ENCODE data around the gene CCDC33. TPM values are rescaled to one million over a fixed set of nuclear protein-coding genes. Genes with fewer than 3 reads are reported as not detected.

CCDC33 gene
- total and polyA plus RNA-seq, 2 experiments from 2014 or later: 2.6 to 2.8 TPM

DNA sequence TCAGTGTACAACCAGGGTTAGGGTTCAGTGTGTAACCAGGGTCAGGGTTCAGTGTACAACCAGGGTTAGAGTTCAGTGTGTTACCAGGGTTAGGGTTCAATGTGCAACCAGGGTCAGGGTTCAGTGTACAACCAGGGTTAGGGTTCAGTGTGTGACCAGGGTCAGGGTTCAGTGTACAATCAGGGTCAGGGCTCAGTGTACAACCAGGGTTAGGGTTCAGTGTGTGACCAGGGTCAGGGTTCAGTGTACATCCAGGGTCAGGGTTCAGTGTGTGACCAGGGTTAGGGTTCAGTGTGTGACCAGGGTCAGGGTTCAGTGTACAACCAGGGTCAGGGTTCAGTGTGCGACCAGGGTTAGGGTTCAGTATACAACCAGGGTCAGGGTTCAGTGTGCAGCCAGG is 98.0 kb downstream of the CCDC33 start:
- no peak for ATAC-seq

More for the DNA sequence above, 98.0 kb downstream of the CCDC33 start:
- DNase-seq (ENCODE audit: low spot score): no peak
- Histone ChIP-seq H3K4me1 (ENCODE audit: insufficient read depth) (no peaks in the 10 kb centered on the region), H3K27ac (ENCODE audit: low read depth) (no peak overlapping the region), H3K9me2 (ENCODE audit: insufficient read depth) (no peaks in the 10 kb centered on the region), H2AFZ (no peak overlapping the region), H3F3A (replicated peaks; ENCODE audit: low read depth) (no peaks in the 10 kb centered on the region), H3K27me3 (ENCODE audit: insufficient read depth) (no peaks in the 10 kb centered on the region), H4K20me1 (replicated peaks; ENCODE audit: insufficient read depth) (no peaks in the 10 kb centered on the region), H3K4me3 (no peak overlapping the region), H3K79me2 (replicated peaks; ENCODE audit: insufficient read depth) (no peaks in the 10 kb centered on the region), H3K4me2 (no peak overlapping the region), H3K36me3 (ENCODE audit: insufficient read depth) (no peaks in the 10 kb centered on the region)
- Mint-ChIP-seq H3K9me3 (no peaks in the 10 kb centered on the region), H3K27ac (no peak overlapping the region), H3K4me1 (0 out of 3 replicates have a peak, but pooled peaks cover 2% of the 10 kb centered on the region), H3K27me3 (ENCODE audit: insufficient read depth, low read depth, poor library complexity) (peaks cover 13% of the 10 kb centered on the region), H3K4me3 (no peak overlapping the region), H3K36me3 (ENCODE audit: low read depth) (no peaks in the 10 kb centered on the region; the same call in 2 of the 3 replicates)
- TF ChIP-seq STAT1 (IDR thresholded peaks at IDR 0.05; ENCODE audit: unreplicated experiment) (no peak), NANOG (IDR thresholded peaks at IDR 0.05; ENCODE audit: borderline replicate concordance) (no peak), CTCF (conservative IDR thresholded peaks at IDR 0.05; ENCODE audit: low read depth in 2 of 2) (no peak), EZH2 (IDR thresholded peaks at IDR 0.05; ENCODE audit: low read depth, unreplicated experiment) (no peak), ZNF331 (CRISPR knock-in tag; IDR thresholded peaks at IDR 0.05; ENCODE audit: low read depth) (no peak), POLR2AphosphoS5 (IDR thresholded peaks at IDR 0.05; ENCODE audit: low read depth) (no peak), JUNB (IDR thresholded peaks at IDR 0.05; ENCODE audit: unreplicated experiment) (no peak), CREB1 (CRISPR knock-in tag; IDR thresholded peaks at IDR 0.05; ENCODE audit: low read depth) (no peak), EZH2phosphoT487 (IDR thresholded peaks at IDR 0.05; ENCODE audit: unreplicated experiment) (no peak), ETS1 (IDR thresholded peaks at IDR 0.05) (no peak), ZNF114 (CRISPR knock-in tag; IDR thresholded peaks at IDR 0.05) (no peak)
- TF ChIP-seq, protein P1, sequence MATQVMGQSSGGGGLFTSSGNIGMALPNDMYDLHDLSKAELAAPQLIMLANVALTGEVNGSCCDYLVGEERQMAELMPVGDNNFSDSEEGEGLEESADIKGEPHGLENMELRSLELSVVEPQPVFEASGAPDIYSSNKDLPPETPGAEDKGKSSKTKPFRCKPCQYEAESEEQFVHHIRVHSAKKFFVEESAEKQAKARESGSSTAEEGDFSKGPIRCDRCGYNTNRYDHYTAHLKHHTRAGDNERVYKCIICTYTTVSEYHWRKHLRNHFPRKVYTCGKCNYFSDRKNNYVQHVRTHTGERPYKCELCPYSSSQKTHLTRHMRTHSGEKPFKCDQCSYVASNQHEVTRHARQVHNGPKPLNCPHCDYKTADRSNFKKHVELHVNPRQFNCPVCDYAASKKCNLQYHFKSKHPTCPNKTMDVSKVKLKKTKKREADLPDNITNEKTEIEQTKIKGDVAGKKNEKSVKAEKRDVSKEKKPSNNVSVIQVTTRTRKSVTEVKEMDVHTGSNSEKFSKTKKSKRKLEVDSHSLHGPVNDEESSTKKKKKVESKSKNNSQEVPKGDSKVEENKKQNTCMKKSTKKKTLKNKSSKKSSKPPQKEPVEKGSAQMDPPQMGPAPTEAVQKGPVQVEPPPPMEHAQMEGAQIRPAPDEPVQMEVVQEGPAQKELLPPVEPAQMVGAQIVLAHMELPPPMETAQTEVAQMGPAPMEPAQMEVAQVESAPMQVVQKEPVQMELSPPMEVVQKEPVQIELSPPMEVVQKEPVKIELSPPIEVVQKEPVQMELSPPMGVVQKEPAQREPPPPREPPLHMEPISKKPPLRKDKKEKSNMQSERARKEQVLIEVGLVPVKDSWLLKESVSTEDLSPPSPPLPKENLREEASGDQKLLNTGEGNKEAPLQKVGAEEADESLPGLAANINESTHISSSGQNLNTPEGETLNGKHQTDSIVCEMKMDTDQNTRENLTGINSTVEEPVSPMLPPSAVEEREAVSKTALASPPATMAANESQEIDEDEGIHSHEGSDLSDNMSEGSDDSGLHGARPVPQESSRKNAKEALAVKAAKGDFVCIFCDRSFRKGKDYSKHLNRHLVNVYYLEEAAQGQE (IDR thresholded peaks at IDR 0.05; ENCODE audit: unreplicated experiment): no peak
- TF ChIP-seq, protein P2, sequence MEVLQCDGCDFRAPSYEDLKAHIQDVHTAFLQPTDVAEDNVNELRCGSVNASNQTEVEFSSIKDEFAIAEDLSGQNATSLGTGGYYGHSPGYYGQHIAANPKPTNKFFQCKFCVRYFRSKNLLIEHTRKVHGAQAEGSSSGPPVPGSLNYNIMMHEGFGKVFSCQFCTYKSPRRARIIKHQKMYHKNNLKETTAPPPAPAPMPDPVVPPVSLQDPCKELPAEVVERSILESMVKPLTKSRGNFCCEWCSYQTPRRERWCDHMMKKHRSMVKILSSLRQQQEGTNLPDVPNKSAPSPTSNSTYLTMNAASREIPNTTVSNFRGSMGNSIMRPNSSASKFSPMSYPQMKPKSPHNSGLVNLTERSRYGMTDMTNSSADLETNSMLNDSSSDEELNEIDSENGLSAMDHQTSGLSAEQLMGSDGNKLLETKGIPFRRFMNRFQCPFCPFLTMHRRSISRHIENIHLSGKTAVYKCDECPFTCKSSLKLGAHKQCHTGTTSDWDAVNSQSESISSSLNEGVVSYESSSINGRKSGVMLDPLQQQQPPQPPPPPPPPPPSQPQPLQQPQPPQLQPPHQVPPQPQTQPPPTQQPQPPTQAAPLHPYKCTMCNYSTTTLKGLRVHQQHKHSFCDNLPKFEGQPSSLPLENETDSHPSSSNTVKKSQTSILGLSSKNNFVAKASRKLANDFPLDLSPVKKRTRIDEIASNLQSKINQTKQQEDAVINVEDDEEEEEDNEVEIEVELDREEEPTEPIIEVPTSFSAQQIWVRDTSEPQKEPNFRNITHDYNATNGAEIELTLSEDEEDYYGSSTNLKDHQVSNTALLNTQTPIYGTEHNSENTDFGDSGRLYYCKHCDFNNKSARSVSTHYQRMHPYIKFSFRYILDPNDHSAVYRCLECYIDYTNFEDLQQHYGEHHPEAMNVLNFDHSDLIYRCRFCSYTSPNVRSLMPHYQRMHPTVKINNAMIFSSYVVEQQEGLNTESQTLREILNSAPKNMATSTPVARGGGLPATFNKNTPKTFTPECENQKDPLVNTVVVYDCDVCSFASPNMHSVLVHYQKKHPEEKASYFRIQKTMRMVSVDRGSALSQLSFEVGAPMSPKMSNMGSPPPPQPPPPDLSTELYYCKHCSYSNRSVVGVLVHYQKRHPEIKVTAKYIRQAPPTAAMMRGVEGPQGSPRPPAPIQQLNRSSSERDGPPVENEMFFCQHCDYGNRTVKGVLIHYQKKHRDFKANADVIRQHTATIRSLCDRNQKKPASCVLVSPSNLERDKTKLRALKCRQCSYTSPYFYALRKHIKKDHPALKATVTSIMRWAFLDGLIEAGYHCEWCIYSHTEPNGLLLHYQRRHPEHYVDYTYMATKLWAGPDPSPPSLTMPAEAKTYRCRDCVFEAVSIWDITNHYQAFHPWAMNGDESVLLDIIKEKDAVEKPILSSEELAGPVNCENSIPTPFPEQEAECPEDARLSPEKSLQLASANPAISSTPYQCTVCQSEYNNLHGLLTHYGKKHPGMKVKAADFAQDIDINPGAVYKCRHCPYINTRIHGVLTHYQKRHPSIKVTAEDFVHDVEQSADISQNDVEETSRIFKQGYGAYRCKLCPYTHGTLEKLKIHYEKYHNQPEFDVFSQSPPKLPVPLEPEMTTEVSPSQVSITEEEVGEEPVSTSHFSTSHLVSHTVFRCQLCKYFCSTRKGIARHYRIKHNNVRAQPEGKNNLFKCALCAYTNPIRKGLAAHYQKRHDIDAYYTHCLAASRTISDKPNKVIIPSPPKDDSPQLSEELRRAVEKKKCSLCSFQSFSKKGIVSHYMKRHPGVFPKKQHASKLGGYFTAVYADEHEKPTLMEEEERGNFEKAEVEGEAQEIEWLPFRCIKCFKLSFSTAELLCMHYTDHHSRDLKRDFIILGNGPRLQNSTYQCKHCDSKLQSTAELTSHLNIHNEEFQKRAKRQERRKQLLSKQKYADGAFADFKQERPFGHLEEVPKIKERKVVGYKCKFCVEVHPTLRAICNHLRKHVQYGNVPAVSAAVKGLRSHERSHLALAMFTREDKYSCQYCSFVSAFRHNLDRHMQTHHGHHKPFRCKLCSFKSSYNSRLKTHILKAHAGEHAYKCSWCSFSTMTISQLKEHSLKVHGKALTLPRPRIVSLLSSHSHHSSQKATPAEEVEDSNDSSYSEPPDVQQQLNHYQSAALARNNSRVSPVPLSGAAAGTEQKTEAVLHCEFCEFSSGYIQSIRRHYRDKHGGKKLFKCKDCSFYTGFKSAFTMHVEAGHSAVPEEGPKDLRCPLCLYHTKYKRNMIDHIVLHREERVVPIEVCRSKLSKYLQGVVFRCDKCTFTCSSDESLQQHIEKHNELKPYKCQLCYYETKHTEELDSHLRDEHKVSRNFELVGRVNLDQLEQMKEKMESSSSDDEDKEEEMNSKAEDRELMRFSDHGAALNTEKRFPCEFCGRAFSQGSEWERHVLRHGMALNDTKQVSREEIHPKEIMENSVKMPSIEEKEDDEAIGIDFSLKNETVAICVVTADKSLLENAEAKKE (CRISPR knock-in tag; IDR thresholded peaks at IDR 0.05): no peak

Measured in GM23338 (cell line).